Right forelimb (tissue), 1 donor: Measurements from ENCODE around the gene CFAP74.
A peak's percentile ranks its signal among the peaks of the same experiment; 100 is the strongest.
"Not testable (repeated sequence)": the region's sequence is repeated elsewhere in the genome, so short reads cannot be mapped to it uniquely, and the experiment has no call there.

ENCODE experiments used
- DNase-seq: peaks from one replicate; pipeline ENCODE4 v3.0.0-alpha.2; 2018

The CFAP74 gene

GRCh38 chr1:1984560-1985070, 19.0 kb downstream of the CFAP74 start:
- peak; percentile 32 for DNase-seq

DNA sequence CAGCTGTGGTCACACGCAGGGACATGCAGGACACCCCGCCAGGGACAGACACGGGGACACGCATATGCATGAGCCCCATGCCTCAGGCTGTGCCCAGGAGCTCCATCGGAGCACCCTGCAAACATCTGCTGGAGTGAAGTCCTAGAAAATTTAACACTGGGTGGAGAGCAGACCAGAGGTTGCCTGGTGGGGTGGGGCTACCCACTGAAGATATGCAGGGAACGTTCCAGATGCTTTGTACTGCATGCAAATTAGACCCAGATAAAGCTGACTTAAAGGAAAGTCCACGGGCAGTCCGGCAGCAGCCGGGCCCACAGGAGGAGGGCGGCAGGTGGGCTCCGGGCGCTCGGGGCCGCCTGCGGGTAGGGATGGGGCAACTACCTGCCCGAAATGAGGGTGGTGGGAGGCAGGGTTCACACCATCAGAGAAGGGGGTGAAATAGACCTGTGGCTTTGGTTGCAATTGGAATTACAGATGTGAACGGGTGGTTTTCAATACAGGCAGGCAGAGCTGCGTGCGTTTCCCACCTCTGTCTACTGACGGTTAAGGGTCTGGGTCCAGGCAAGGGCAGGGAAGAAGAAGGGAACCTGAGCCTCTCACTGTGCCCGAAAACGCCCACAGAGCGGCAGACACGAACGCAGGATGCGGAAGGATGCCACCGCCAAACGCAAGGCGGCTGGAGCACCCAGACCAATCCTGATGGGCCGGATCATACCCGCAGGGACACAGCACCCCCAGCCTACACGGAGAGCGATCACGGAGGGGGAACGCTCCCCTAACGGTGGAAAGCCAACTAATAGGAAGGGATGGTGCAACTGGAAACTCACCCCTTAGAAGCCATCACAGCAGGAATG, 21.0 kb downstream of the CFAP74 start:
- no peak for DNase-seq

DNA sequence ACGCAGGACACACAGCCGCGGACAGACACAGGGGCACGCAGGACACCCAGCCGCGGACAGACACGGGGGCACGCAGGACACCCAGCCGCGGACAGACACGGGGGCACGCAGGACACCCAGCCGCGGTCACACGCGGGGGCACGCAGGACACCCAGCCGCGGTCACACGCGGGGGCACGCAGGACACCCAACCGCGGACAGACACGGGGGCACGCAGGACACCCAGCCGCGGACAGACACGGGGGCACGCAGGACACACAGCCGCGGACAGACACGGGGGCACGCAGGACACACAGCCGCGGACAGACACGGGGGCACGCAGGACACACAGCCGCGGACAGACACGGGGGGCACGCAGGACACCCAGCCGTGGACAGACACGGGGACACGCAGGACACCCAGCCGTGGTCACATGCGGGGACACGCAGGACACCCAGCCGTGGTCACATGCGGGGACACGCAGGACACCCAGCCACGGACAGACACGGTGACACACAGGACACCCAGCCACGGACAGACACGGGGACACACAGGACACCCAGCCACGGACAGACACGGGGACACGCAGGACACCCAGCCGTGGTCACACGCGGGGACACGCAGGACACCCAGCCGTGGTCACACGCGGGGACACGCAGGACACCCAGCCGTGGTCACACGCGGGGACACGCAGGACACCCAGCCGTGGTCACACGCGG, 21.8 kb downstream of the CFAP74 start:
- not testable (repeated sequence) for DNase-seq

- no peak for DNase-seq
These were observed 22.5 kb downstream of the CFAP74 start for GRCh38 chr1:1981142-1981500.

- no peak for DNase-seq
These were observed 23.0 kb downstream of the CFAP74 start for GRCh38 chr1:1980467-1981141.

- DNase-seq, result no peak
These were observed 24.0 kb downstream of the CFAP74 start for GRCh38 chr1:1979482-1980165.

DNA sequence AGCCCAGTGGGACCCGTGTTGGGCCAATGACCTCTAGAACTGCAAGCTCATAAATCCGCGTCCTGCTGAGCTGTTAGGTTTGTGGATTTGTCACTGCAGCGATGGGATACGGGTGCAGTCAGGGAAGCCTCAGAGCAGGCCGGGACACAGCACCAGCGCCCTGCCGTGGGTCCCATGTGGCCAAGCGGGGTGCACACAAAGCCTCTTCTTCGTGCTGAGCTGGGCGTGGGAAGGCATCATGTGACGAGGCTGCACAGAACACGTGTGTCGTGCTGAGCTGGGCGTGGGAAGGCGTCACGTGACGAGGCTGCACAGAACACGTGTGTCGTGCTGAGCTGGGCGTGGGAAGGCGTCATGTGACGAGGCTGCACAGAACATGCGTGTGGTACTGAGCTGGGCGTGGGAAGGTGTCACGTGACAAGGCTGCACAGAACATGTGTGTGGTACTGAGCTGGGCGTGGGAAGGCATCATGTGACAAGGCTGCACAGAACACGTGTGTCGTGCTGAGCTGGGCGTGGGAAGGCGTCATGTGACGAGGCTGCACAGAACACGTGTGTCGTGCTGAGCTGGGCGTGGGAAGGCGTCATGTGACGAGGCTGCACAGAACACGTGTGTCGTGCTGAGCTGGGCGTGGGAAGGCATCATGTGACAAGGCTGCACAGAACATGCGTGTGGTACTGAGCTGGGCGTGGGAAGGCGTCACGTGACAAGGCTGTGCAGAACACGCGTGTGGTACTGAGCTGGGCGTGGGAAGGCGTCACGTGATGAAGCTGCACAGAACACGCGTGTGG, 24.7 kb downstream of the CFAP74 start:
- not testable (repeated sequence) for DNase-seq

DNA sequence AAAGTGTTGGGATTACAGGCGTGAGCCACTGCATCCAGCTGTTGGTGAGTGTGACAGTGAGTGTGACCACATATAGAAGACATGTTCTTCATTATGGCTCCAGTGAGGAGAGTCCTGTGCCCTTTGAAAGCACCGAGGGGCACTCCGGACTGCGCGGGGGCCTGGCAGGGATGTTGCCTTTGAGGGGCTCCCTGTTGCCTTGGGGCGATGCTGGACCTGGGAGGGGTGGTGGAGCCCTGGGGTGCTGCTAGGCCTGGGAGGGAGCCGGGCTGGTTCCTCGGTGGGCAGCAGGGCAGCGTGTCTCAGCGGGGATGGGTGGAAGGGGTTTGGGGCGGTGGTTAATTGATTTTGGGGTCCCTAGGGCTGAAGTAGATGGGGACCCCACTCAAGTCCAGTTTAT, 25.5 kb downstream of the CFAP74 start:
- no peak for DNase-seq

GRCh38 chr1:1976031-1976430, 27.6 kb downstream of the CFAP74 start:
- DNase-seq, result no peak

DNA sequence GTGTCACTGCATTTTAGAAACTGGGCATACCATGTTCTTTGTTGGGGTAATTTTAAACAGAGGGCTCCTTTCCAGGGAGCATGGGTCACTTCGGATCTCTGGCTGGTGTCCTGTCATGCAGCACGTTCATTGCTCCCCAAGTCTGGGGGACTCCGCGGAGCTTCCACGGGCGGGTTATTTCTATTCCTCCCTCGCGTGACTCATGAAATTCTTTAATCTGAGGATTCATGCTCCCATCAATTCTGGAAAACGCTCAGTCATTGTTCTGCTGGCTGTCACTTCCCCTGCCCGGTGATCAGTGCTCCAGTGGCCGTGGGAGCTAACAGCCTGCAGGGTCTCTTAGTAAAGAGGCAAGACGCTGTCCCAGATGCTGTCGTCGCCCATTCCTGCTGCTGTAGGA, 28.1 kb downstream of the CFAP74 start:
- no peak for DNase-seq

DNA sequence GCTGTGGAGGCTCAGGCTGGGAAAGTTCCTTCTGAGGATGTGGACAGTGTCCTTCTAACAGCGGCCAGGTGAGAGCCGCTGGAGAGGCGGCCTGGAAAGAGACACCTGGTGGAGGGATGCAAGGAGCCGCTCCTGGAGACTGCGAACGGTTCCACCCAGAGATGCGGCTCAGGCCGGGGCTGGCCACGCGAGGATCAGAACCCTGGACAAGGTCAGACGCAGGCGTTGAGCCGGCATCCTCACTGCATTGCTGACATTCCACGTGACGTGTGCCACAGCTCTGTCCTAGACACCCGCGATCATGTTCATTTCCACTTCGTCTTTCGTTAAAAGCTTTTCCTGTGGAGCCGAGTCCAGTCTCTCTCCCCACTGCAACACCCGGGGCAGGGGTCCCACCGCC, 28.8 kb downstream of the CFAP74 start:
- no peak for DNase-seq

- DNase-seq, result no peak
These were observed 29.6 kb downstream of the CFAP74 start for GRCh38 chr1:1973716-1974642.

- DNase-seq, result no peak
These were observed 30.4 kb downstream of the CFAP74 start for GRCh38 chr1:1972976-1973715.

- no peak for DNase-seq
These were observed 31.9 kb downstream of the CFAP74 start for GRCh38 chr1:1971688-1972087.

GRCh38 chr1:1971017-1971416, 32.6 kb downstream of the CFAP74 start:
- no peak for DNase-seq

DNA sequence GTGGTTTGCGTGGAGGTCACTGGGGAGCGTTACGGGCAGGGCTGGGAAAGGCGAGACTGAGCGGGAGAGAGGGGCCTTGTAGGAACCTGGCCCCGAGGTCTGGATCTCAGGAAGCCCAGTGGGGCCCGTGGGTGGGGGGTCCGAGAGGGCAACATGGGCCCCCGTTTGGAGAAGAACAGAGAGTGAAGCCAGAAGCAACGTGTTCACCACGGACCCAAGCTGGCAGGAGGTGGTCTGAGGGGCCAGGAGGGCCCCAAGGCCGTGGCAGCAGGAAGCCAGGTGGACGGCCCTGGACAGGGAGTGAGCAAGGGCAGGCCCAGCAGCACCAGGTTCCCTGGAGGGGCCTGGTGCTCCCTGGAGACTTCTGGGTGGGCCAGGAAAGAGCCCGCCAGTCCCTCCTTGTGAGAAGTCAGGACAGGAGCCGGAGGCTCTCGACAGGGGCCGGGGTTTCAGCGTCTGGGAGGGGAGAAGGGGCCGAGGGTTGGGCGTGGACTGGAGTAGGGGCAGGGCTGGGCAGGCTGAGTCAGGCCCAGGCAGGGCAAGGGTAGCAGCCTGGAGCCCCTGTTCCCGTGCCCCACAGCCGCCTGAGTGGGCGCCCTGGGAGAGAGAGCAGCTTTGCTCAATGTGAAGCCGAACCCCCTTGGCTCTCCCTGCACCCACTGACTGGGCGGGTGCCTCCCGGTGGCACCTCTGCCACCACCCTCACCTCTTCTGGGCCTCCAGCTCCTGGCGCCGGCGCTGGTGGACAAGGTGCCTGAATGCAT, 33.5 kb downstream of the CFAP74 start:
- DNase-seq, result no peak

- no peak for DNase-seq
These were observed 34.1 kb downstream of the CFAP74 start for GRCh38 chr1:1969505-1969900.

GRCh38 chr1:1968767-1969504, 34.6 kb downstream of the CFAP74 start:
- no peak for DNase-seq

DNA sequence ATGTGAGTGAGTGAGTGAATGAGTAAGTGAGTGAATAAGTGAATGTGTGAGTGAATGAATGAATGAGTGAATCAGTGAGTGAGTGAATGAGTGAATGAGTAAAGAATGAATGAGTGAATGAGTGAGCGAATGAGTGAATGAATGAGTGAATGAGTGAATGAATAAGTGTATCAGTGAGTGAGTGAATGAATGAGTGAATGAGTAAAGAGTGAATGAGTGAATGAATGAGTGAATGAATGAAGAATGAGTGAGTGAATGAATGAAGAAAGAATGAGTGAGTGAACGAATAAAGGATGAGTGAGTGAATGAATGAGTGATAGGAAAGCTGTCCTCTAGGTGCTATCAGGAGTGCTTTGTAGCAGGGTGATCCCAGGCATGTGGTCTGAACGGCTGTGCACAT, 35.7 kb downstream of the CFAP74 start:
- no peak for DNase-seq
